ENCODE measurements around the gene SMPD3.

- TF ChIP-seq, protein P1, sequence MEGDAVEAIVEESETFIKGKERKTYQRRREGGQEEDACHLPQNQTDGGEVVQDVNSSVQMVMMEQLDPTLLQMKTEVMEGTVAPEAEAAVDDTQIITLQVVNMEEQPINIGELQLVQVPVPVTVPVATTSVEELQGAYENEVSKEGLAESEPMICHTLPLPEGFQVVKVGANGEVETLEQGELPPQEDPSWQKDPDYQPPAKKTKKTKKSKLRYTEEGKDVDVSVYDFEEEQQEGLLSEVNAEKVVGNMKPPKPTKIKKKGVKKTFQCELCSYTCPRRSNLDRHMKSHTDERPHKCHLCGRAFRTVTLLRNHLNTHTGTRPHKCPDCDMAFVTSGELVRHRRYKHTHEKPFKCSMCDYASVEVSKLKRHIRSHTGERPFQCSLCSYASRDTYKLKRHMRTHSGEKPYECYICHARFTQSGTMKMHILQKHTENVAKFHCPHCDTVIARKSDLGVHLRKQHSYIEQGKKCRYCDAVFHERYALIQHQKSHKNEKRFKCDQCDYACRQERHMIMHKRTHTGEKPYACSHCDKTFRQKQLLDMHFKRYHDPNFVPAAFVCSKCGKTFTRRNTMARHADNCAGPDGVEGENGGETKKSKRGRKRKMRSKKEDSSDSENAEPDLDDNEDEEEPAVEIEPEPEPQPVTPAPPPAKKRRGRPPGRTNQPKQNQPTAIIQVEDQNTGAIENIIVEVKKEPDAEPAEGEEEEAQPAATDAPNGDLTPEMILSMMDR (conservative IDR thresholded peaks at IDR 0.05; ENCODE audit: low read length): no peak
- no peak for TF ChIP-seq EZH2phosphoT487 (IDR thresholded peaks at IDR 0.05; ENCODE audit: borderline replicate concordance)
These were observed 33.3 kb upstream of the SMPD3 start for GRCh38 chr16:68481636-68482035.

Measured in Loucy (cell line).